IPS-18c (cell line): ENCODE data around the gene TACSTD2.
A peak's percentile ranks its signal among the peaks of the same experiment; 100 is the strongest.
"Not testable (repeated sequence)": the region's sequence is repeated elsewhere in the genome, so short reads cannot be mapped to it uniquely, and the experiment has no call there.

Source experiments
- H3K4me3 ChIP-seq: 2 replicates; pipeline ENCODE4 v1.7.0; 2013; ENCODE audit warnings: low read depth, mild to moderate bottlenecking, low read length, moderate library complexity; ENCODE audit not compliant: insufficient read depth
- H3K9me3 ChIP-seq: one replicate; pipeline ENCODE4 v1.6.1; 2013; ENCODE audit warnings: mild to moderate bottlenecking, low read length, moderate library complexity; ENCODE audit not compliant: control insufficient read depth, insufficient read depth

The TACSTD2 gene

GRCh38 chr1:58573705-58574591, 3.1 kb downstream of the TACSTD2 start:
- no peak overlapping the region for H3K4me3 ChIP-seq
- H3K9me3 ChIP-seq, result peaks cover 13% of the 10 kb centered on the region

GRCh38 chr1:58573138-58573537, 3.9 kb downstream of the TACSTD2 start:
- H3K9me3 ChIP-seq, result peaks cover 13% of the 10 kb centered on the region
- H3K4me3 ChIP-seq, result no peak overlapping the region

DNA sequence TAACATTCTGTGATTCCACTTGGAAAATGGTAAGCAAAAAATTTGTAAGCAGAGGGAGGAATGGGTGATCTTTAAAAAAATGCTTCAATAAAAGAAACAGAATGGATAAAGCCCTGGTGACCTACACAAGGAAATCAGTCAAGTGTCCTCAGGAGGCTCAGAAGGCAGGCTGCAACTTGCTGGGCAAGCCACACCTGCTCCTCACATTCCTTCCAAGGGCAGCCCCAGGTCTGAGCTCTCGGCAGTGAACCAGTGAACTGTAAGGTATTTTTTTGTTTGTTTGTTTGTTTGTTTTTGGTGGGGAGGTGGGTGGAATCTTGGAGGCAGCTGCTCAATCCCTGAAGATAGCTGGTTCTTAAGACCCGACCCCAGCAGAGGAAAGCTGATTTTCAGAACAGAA, 4.4 kb downstream of the TACSTD2 start:
- H3K9me3 ChIP-seq, result peaks cover 13% of the 10 kb centered on the region
- H3K4me3 ChIP-seq, result no peak overlapping the region

DNA sequence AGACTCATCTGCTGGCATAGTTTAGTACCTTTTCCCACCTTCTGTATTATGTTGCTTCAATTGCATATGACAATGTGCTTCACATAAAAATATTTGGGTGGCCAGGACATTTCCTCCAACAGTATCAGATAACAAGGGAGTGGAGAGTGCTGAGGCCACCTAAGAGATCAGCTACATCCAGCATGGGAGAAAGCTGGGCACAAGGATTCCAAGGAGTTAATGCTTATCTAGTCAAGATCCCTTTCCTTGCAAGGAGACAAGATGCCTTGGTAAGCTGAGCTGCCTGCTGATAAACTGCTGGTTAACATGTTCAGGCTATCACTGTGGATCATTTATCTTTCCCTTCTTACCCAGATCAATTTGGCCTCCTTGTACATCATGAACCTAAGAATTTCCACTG, 5.4 kb downstream of the TACSTD2 start:
- H3K9me3 ChIP-seq, result peaks cover 11% of the 10 kb centered on the region
- H3K4me3 ChIP-seq, result no peak overlapping the region

DNA sequence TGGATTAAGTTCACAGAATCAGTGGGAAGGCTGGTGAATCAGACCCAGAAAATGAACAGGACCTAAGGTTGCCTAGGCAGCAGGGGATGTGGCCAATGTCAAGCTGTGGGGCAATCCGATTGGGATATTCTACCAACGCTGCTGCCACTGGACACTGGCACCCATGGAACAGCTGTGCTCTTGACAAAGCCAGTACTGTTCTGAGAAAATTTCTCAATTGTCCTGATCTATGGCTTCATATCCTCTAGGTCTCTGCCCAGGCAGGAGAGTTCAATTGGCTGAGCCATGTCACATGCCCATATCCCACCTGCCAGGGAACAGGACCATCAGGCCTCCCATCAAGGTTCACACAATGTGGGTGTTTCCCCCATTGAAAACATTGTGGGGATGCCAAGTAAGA, 6.2 kb downstream of the TACSTD2 start:
- peaks cover 3% of the 10 kb centered on the region for H3K9me3 ChIP-seq
- no peak overlapping the region for H3K4me3 ChIP-seq

GRCh38 chr1:58570094-58570493, 7.0 kb downstream of the TACSTD2 start:
- Histone ChIP-seq H3K9me3 (no peaks in the 10 kb centered on the region), H3K4me3 (no peak overlapping the region)

GRCh38 chr1:58568911-58569310, 8.1 kb downstream of the TACSTD2 start:
- Histone ChIP-seq H3K4me3 (no peak overlapping the region), H3K9me3 (no peaks in the 10 kb centered on the region)

DNA sequence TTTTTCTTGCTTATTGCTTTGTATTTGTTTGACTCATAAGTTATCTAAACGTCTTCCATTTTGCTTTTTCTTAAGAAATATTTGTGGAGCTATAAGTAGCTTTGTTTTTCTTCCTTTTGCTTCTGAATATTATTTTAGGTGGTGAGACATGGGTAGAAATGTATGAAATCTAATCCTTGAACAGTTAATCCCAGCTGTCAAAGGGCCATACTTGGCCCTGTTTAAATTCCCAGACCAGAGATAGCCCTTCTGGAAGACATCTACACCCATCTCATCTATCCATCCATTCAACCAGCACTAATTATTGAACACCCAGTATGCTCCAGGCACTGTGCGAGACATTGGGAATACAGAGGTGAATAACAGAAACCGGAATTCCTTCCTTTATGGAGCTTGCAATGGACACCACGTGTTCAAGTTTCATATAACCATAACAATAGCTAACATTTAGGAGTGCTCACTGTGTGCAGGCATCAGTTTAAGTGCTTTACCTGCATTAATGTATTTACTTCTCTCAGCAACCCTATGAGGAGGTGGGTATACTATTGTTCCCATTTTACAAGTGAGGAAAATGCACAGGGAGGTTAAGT, 8.7 kb downstream of the TACSTD2 start:
- Histone ChIP-seq H3K4me3 (no peak overlapping the region), H3K9me3 (no peaks in the 10 kb centered on the region)

- H3K9me3 ChIP-seq, result peaks cover 2% of the 10 kb centered on the region
- no peak overlapping the region for H3K4me3 ChIP-seq
Observed at GRCh38 chr1:58566339-58566738, 10.7 kb downstream of the TACSTD2 start.

- not testable (repeated sequence) for H3K4me3 ChIP-seq, H3K9me3 ChIP-seq
Observed at GRCh38 chr1:58563715-58564114, 13.3 kb downstream of the TACSTD2 start.

DNA sequence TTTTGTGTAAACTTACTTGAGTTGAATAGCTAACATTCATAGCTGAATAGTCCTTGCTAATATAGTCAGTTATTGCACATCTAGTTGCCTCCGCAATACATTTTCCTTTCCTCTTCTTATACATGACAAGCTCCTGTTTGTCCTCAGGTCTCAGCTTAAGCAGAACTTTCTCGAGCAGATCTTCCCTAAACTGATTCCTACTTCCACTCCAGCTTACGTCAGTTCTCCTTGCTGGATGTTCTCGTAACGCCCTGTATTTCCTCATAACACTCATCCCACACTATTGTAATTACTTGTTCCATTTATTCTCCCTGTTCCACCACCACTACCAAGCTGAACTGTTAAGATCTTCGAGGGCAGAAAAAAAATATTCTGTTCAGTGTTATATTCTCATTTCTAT, 15.4 kb downstream of the TACSTD2 start:
- peaks cover 4% of the 10 kb centered on the region for H3K9me3 ChIP-seq
- H3K4me3 ChIP-seq, result no peak overlapping the region

GRCh38 chr1:58555393-58555792, 21.7 kb downstream of the TACSTD2 start:
- H3K4me3 ChIP-seq, result no peak overlapping the region

DNA sequence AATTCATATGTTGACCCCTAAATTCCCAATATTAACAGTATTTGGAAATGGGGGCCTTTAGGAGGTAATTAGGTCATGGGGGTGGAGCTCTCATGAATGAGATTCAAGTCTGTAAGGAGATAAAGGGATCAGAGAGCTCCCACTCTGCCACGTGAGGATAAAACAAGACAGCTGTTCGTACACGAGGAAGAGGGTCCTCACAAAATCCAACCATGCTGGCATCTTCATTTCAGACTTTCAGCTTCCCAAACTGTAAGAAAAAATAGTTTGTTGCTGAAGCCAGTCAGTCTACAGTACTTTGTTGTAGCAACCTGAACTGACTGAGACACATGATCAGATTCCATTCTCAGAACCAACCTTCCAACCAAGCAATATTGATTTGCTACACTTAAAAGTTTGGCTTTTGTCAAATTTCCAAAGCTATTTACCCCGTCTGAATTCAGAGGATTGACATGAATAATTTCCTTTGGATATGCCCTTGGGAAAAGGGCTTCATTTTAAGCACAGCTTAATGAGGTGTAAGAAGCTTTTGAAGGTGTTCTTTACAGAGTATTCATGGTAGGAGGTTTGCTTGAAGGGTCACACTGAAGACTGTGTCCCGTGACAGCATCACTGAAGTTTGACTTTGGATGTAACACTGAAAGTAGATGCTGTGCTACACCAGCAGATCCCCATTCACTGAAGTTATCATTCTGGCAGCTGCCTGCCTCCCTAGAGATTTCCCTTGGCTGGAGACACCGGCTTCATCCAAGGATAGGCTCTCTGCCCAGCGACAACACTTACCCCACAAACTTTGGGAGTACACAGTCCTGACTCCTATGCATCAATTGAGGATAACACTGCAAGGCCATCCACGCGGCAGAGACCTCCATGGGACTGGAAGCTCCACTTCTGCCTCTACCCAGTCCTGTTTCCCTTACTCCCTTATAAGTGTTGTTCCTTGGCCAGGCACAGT, 25.6 kb downstream of the TACSTD2 start:
- H3K4me3 ChIP-seq, result no peak overlapping the region
- H3K9me3 ChIP-seq, result peaks cover 3% of the 10 kb centered on the region

More at GRCh38 chr1:58555393-58555792, 21.7 kb downstream of the TACSTD2 start:
- peaks cover 3% of the 10 kb centered on the region for H3K9me3 ChIP-seq

- not testable (repeated sequence) for H3K9me3 ChIP-seq, H3K4me3 ChIP-seq
Observed at GRCh38 chr1:58549291-58549690, 27.8 kb downstream of the TACSTD2 start.

- Histone ChIP-seq H3K9me3 (peaks cover 3% of the 10 kb centered on the region), H3K4me3 (no peak overlapping the region)
Observed at GRCh38 chr1:58548371-58548770, 28.7 kb downstream of the TACSTD2 start.

DNA sequence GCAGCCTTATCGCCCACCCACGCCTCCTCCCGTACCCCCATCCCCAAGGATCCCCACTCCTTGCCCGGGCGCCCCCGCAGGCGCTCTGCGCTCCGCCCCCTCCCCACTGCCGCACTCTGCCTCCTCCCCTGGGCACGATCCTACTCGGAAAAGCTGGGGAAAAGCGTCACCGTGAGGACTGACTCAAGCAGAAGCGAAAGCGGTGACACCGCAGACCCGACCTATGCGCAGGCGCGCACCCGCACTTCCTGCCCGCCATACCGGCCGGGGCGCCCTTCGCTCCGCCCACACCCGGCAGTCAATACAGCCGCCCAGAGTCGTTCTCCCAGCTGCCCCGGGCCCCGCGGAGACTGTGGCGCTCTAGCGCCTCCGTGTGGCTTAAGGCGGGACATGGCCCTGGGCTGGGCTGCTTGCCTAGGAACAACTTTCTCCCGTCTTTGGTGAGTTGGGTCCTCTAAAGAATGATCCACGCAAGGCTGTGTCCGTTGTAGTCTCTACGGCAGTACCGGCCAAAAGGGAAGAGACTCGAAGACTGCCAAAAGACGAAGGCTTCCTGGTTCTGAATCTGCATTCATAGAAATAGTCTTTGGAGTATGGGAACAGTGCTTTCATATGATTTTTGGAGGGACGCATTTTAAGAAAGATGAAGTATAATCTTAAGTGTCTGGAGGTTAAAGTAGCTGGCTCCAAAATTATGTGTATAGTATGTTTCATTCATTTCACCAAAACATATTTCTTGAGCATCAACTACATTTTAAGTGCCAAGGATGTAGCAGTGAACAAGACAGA, 30.3 kb downstream of the TACSTD2 start, which contains the start of gene OMA1:
Gene OMA1 (minus strand): TSS at position 207 of the 789 bp plus-strand sequence. CDS start 7,432 bp downstream, outside the sequence.
- Histone ChIP-seq H3K4me3 (peak within 1 kb of the TSS; percentile 69), H3K9me3 (no peaks in the 10 kb centered on the region)
